ENCODE results near the gene LIPC. TPM values are rescaled to one million over a fixed set of nuclear protein-coding genes. Genes with fewer than 3 reads are reported as not detected.

Gene LIPC
- total RNA-seq, 1 experiment from 2014 or later: not detected

- DNase-seq (ENCODE audit: low read depth, low spot score): no peak
Measured at GRCh38 chr15:58546635-58547627, 115.1 kb downstream of the LIPC start.

GRCh38 chr15:58547628-58548307 lies 116.0 kb downstream of the LIPC start:
- DNase-seq (ENCODE audit: low read depth, low spot score): no peak

More at GRCh38 chr15:58546635-58547627, 115.1 kb downstream of the LIPC start:
- in situ Hi-C loops (cut with HindIII; ENCODE audit: low pct_unique_long_range_greater_than_20kb, low sequenced_read_pairs): no loop called here

GRCh38 chr15:58548308-58549012 lies 116.7 kb downstream of the LIPC start:
- in situ Hi-C loops (cut with HindIII; ENCODE audit: low pct_unique_long_range_greater_than_20kb, low sequenced_read_pairs): no loop called here
- no peak for DNase-seq (ENCODE audit: low read depth, low spot score)

More at GRCh38 chr15:58547628-58548307, 116.0 kb downstream of the LIPC start:
- in situ Hi-C loops (cut with HindIII; ENCODE audit: low pct_unique_long_range_greater_than_20kb, low sequenced_read_pairs): no loop called here

GRCh38 chr15:58549013-58549784 lies 117.4 kb downstream of the LIPC start:
- DNase-seq (ENCODE audit: low read depth, low spot score): no peak
- in situ Hi-C loops (cut with HindIII; ENCODE audit: low pct_unique_long_range_greater_than_20kb, low sequenced_read_pairs): no loop called here

- no peak for DNase-seq (ENCODE audit: low read depth, low spot score)
- in situ Hi-C loops (cut with HindIII; ENCODE audit: low pct_unique_long_range_greater_than_20kb, low sequenced_read_pairs): no loop called here
Measured at GRCh38 chr15:58549785-58550074, 117.9 kb downstream of the LIPC start.

GRCh38 chr15:58551084-58551763 lies 119.4 kb downstream of the LIPC start:
- DNase-seq (ENCODE audit: low read depth, low spot score): no peak
- in situ Hi-C loops (cut with HindIII; ENCODE audit: low pct_unique_long_range_greater_than_20kb, low sequenced_read_pairs): no loop called here

- in situ Hi-C loops (cut with HindIII; ENCODE audit: low pct_unique_long_range_greater_than_20kb, low sequenced_read_pairs): no loop called here
- peak; percentile 16 for DNase-seq (ENCODE audit: low read depth, low spot score)
Measured at GRCh38 chr15:58551764-58552504, 120.1 kb downstream of the LIPC start.

GRCh38 chr15:58552505-58553364 lies 120.9 kb downstream of the LIPC start:
- DNase-seq (ENCODE audit: low read depth, low spot score): no peak
- in situ Hi-C loops (cut with HindIII; ENCODE audit: low pct_unique_long_range_greater_than_20kb, low sequenced_read_pairs): no loop called here

GRCh38 chr15:58553365-58553918 lies 121.7 kb downstream of the LIPC start:
- DNase-seq (ENCODE audit: low read depth, low spot score): no peak
- in situ Hi-C loops (cut with HindIII; ENCODE audit: low pct_unique_long_range_greater_than_20kb, low sequenced_read_pairs): no loop called here

GRCh38 chr15:58554758-58555157 lies 123.0 kb downstream of the LIPC start:
- in situ Hi-C loops (cut with HindIII; ENCODE audit: low pct_unique_long_range_greater_than_20kb, low sequenced_read_pairs): no loop called here
- DNase-seq (ENCODE audit: low read depth, low spot score): no peak

- DNase-seq (ENCODE audit: low read depth, low spot score): peak; percentile 18
- in situ Hi-C loops (cut with HindIII; ENCODE audit: low pct_unique_long_range_greater_than_20kb, low sequenced_read_pairs): no loop called here
Measured at GRCh38 chr15:58555162-58556027, 123.6 kb downstream of the LIPC start.

- in situ Hi-C loops (cut with HindIII; ENCODE audit: low pct_unique_long_range_greater_than_20kb, low sequenced_read_pairs): no loop called here
- DNase-seq (ENCODE audit: low read depth, low spot score): no peak
Measured at GRCh38 chr15:58556028-58556361, 124.2 kb downstream of the LIPC start.

- peak; percentile 7 for DNase-seq (ENCODE audit: low read depth, low spot score)
- in situ Hi-C loops (cut with HindIII; ENCODE audit: low pct_unique_long_range_greater_than_20kb, low sequenced_read_pairs): no loop called here
Measured at GRCh38 chr15:58556541-58556940, 124.8 kb downstream of the LIPC start.

GRCh38 chr15:58558777-58559176 lies 127.0 kb downstream of the LIPC start:
- no peak for DNase-seq (ENCODE audit: low read depth, low spot score)
- in situ Hi-C loops (cut with HindIII; ENCODE audit: low pct_unique_long_range_greater_than_20kb, low sequenced_read_pairs): no loop called here
